Measurements from ENCODE around the gene DLX1. TPM values are rescaled to one million over a fixed set of nuclear protein-coding genes. Genes with fewer than 3 reads are reported as not detected.

The DLX1 gene
- total and polyA plus RNA-seq, 4 donors, result not detected

DNA sequence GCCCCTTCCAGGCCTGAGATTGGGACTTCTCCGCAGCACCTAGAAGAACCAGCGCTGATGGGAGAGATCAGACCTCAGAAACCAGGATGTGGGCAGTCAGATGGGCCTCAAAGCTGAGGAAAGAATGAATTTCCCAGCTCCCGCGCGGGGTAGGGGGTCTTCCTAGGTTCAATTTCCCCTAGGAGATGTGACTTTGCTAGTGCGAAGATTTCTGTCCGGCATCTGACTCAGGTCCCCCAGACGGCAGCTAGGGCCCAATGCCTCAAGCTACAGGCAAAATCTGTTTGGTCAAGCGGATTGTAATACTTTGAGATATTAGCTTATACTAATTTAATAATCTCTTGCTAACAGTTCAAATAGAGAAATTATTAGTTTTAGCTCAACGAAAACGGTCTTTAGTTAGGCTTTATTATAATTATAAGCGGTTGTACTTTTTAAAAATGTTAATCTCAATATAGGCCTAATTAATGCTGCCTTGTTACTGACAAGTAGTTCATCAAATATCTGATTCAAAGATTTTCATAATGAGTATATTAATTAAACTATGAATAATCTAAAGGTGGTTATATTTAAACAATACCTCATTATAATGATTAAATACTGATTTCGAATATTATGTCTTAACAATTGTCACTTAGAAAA, 5.8 kb downstream of the DLX1 start:
- H3K4me3 ChIP-seq (ENCODE audit: low read depth in 1 of 3, low read length in 3 of 3), result no peak overlapping the region
- H3K27ac ChIP-seq (ENCODE audit: low read depth in 1 of 2, low read length in 2 of 2), result no peak overlapping the region
- H3K27me3 ChIP-seq (ENCODE audit: control insufficient read depth in 4 of 4, insufficient read depth in 4 of 4, low read length in 3 of 4), result peaks cover 7 to 62% (median 32%) of the 10 kb centered on the region in 4 donors
- H3K4me1 ChIP-seq (ENCODE audit: control insufficient read depth in 4 of 4, insufficient read depth in 4 of 4, low read length in 3 of 4), result peaks cover 8 to 27% (median 16%) of the 10 kb centered on the region in 4 donors
- no peak for DNase-seq (ENCODE audit: low spot score)
- H3K9me3 ChIP-seq (ENCODE audit: control insufficient read depth in 4 of 4, low read length in 3 of 4), result peaks cover 0 to 4% (median 0%) of the 10 kb centered on the region in 4 donors
- 12% methylated on average over 13 of the region's 13 CpGs for WGBS
- H3K9ac ChIP-seq (ENCODE audit: low read depth in 1 of 2, low read length in 2 of 2), result no peak overlapping the region
- TF ChIP-seq EGR1 (IDR thresholded peaks at IDR 0.05; ENCODE audit: low read depth in 2 of 2) (no peak), FOXA1 (IDR thresholded peaks at IDR 0.05) (no peak), GABPA (IDR thresholded peaks at IDR 0.05 in 1 of 2, conservative IDR thresholded peaks at IDR 0.05 in 1 of 2) (no peak), HNF4G (IDR thresholded peaks at IDR 0.05) (no peak), RXRA (IDR thresholded peaks at IDR 0.05) (no peak), TAF1 (conservative IDR thresholded peaks at IDR 0.05) (no peak), RAD21 (IDR thresholded peaks at IDR 0.05) (no peak), NR2F2 (IDR thresholded peaks at IDR 0.05) (no peak), YY1 (IDR thresholded peaks at IDR 0.05) (no peak)
- TF ChIP-seq, protein P1, sequence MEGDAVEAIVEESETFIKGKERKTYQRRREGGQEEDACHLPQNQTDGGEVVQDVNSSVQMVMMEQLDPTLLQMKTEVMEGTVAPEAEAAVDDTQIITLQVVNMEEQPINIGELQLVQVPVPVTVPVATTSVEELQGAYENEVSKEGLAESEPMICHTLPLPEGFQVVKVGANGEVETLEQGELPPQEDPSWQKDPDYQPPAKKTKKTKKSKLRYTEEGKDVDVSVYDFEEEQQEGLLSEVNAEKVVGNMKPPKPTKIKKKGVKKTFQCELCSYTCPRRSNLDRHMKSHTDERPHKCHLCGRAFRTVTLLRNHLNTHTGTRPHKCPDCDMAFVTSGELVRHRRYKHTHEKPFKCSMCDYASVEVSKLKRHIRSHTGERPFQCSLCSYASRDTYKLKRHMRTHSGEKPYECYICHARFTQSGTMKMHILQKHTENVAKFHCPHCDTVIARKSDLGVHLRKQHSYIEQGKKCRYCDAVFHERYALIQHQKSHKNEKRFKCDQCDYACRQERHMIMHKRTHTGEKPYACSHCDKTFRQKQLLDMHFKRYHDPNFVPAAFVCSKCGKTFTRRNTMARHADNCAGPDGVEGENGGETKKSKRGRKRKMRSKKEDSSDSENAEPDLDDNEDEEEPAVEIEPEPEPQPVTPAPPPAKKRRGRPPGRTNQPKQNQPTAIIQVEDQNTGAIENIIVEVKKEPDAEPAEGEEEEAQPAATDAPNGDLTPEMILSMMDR (IDR thresholded peaks at IDR 0.05; ENCODE audit: low read depth, low read length, missing input control), result no peak
- TF ChIP-seq, protein P2, sequence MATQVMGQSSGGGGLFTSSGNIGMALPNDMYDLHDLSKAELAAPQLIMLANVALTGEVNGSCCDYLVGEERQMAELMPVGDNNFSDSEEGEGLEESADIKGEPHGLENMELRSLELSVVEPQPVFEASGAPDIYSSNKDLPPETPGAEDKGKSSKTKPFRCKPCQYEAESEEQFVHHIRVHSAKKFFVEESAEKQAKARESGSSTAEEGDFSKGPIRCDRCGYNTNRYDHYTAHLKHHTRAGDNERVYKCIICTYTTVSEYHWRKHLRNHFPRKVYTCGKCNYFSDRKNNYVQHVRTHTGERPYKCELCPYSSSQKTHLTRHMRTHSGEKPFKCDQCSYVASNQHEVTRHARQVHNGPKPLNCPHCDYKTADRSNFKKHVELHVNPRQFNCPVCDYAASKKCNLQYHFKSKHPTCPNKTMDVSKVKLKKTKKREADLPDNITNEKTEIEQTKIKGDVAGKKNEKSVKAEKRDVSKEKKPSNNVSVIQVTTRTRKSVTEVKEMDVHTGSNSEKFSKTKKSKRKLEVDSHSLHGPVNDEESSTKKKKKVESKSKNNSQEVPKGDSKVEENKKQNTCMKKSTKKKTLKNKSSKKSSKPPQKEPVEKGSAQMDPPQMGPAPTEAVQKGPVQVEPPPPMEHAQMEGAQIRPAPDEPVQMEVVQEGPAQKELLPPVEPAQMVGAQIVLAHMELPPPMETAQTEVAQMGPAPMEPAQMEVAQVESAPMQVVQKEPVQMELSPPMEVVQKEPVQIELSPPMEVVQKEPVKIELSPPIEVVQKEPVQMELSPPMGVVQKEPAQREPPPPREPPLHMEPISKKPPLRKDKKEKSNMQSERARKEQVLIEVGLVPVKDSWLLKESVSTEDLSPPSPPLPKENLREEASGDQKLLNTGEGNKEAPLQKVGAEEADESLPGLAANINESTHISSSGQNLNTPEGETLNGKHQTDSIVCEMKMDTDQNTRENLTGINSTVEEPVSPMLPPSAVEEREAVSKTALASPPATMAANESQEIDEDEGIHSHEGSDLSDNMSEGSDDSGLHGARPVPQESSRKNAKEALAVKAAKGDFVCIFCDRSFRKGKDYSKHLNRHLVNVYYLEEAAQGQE (IDR thresholded peaks at IDR 0.05), result no peak
- TF ChIP-seq, protein P3, sequence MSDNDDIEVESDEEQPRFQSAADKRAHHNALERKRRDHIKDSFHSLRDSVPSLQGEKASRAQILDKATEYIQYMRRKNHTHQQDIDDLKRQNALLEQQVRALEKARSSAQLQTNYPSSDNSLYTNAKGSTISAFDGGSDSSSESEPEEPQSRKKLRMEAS (IDR thresholded peaks at IDR 0.05), result no peak
- TF ChIP-seq, protein P4, sequence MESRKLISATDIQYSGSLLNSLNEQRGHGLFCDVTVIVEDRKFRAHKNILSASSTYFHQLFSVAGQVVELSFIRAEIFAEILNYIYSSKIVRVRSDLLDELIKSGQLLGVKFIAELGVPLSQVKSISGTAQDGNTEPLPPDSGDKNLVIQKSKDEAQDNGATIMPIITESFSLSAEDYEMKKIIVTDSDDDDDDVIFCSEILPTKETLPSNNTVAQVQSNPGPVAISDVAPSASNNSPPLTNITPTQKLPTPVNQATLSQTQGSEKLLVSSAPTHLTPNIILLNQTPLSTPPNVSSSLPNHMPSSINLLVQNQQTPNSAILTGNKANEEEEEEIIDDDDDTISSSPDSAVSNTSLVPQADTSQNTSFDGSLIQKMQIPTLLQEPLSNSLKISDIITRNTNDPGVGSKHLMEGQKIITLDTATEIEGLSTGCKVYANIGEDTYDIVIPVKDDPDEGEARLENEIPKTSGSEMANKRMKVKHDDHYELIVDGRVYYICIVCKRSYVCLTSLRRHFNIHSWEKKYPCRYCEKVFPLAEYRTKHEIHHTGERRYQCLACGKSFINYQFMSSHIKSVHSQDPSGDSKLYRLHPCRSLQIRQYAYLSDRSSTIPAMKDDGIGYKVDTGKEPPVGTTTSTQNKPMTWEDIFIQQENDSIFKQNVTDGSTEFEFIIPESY (IDR thresholded peaks at IDR 0.05), result no peak
- H3K36me3 ChIP-seq (ENCODE audit: control insufficient read depth in 4 of 4, insufficient read depth in 3 of 4, low read depth in 1 of 4, low read length in 3 of 4), result no peaks in the 10 kb centered on the region
